Uterus (tissue), 4 donors: ENCODE results near the gene NAGPA. TPM values are rescaled to one million over a fixed set of nuclear protein-coding genes. Genes with fewer than 3 reads are reported as not detected.

Experiments used
- DNase-seq, 2 donors: peaks; one replicate each; pipeline ENCODE4 v3.0.0-alpha.2; 2019 to 2020
- H3K27ac ChIP-seq, 2 donors: fragments of 200-600 bp; sonication (generic); 1 replicate in 1 of 2; 2 replicates in 1 of 2; pipeline ENCODE4 v1.5.1; 2016 to 2018
- H3K27me3 ChIP-seq, 2 donors: fragments of 200-600 bp; sonication (generic); one replicate each; pipeline ENCODE4 v1.5.1; 2018 to 2019; ENCODE audit warnings: control low read depth in 1 of 2
- H3K36me3 ChIP-seq, 2 donors: fragments of 200-600 bp; sonication (generic); one replicate each; pipeline ENCODE4 v1.5.1; 2019; ENCODE audit warnings: control low read depth in 1 of 2
- H3K4me1 ChIP-seq, 2 donors: fragments of 200-600 bp; sonication (generic); one replicate each; pipeline ENCODE4 v1.5.1; 2018 to 2019; ENCODE audit warnings: control low read depth in 1 of 2
- H3K4me3 ChIP-seq, 2 donors: fragments of 200-600 bp; sonication (generic); 1 replicate in 1 of 2; 2 replicates in 1 of 2; pipeline ENCODE4 v1.5.1; 2018 to 2019; ENCODE audit warnings: mild to moderate bottlenecking in 1 of 2
- H3K9me3 ChIP-seq, 2 donors: fragments of 200-600 bp; sonication (generic); one replicate each; pipeline ENCODE4 v1.5.1; 2019; ENCODE audit warnings: control low read depth in 1 of 2
- CTCF ChIP-seq, 4 experiments: fragments of 200-600 bp in 2 of 4; fragments of 450-650 bp in 2 of 4; sonication (generic) in 2 of 4; IDR thresholded peaks; one replicate each; pipeline ENCODE4 v1.5.1; 2016 to 2019; ENCODE audit warnings: antibody characterized with exemption in 4 of 4, mild to moderate bottlenecking in 2 of 4, moderate library complexity in 1 of 4
- POLR2A ChIP-seq, 2 donors: fragments of 450-650 bp; IDR thresholded peaks; one replicate each; pipeline ENCODE4 v1.6.1; 2016; ENCODE audit warnings: antibody characterized with exemption in 2 of 2, mild to moderate bottlenecking in 1 of 2, moderate library complexity in 1 of 2
- intact Hi-C: fragments of 100-400 bp; cut with DNase I; formaldehyde crosslinking; loops from one replicate; pipeline ENCODE4 v1.15.1; 2023; ENCODE audit warnings: low total_unique reads
- total RNA-seq, 4 donors: library from RNA; depleted of rRNA in 3 of 4; stranded (reverse); fragments of >200 nt in 3 of 4; gene quantifications; one replicate each; pipeline versions ENCODE4 v1.1.0 to v1.2.4, GENCODE V29; 2014 to 2023
- donor health status: DM: yes; HTN: yes; CAD: no.

The NAGPA gene
- total RNA-seq, 4 donors from 2014 or later, result 0.29 to 11.3 (median 8.2) TPM

GRCh38 chr16:5006348-5007193 lies 27.2 kb downstream of the NAGPA start:
- H3K4me1 ChIP-seq, result no peaks in the 10 kb centered on the region
- no peaks in the 10 kb centered on the region for H3K27me3 ChIP-seq
- H3K27ac ChIP-seq, result no peak overlapping the region
- DNase-seq, result no peak
- TF ChIP-seq POLR2A (IDR thresholded peaks at IDR 0.05), result no peak
- no peak for TF ChIP-seq CTCF (IDR thresholded peaks at IDR 0.05)
- no peaks in the 10 kb centered on the region for H3K36me3 ChIP-seq
- no peaks in the 10 kb centered on the region for H3K9me3 ChIP-seq
- H3K4me3 ChIP-seq, result no peak overlapping the region
- intact Hi-C loops, result no loop called here

- TF ChIP-seq CTCF (IDR thresholded peaks at IDR 0.05) (no peak), POLR2A (IDR thresholded peaks at IDR 0.05) (no peak)
- DNase-seq, result no peak
- no peak overlapping the region for H3K4me3 ChIP-seq
- H3K4me1 ChIP-seq, result no peaks in the 10 kb centered on the region
- H3K27me3 ChIP-seq, result no peaks in the 10 kb centered on the region
- no peak overlapping the region for H3K27ac ChIP-seq
- H3K9me3 ChIP-seq, result no peaks in the 10 kb centered on the region
- no peaks in the 10 kb centered on the region for H3K36me3 ChIP-seq
- intact Hi-C loops, result no loop called here
These were observed 27.8 kb downstream of the NAGPA start for GRCh38 chr16:5005916-5006315.

- TF ChIP-seq POLR2A (IDR thresholded peaks at IDR 0.05) (no peak), CTCF (IDR thresholded peaks at IDR 0.05) (no peak)
- Histone ChIP-seq H3K27ac (no peak overlapping the region), H3K4me3 (no peak overlapping the region), H3K27me3 (no peaks in the 10 kb centered on the region), H3K36me3 (no peaks in the 10 kb centered on the region), H3K9me3 (no peaks in the 10 kb centered on the region), H3K4me1 (no peaks in the 10 kb centered on the region)
- intact Hi-C loops, result no loop called here
- no peak for DNase-seq
These were observed 29.4 kb downstream of the NAGPA start for GRCh38 chr16:5004311-5004710.

- Histone ChIP-seq H3K27ac (no peak overlapping the region), H3K9me3 (no peaks in the 10 kb centered on the region), H3K4me1 (no peaks in the 10 kb centered on the region), H3K4me3 (no peak overlapping the region), H3K36me3 (no peaks in the 10 kb centered on the region), H3K27me3 (no peaks in the 10 kb centered on the region)
- intact Hi-C loops, result no loop called here
- TF ChIP-seq POLR2A (IDR thresholded peaks at IDR 0.05), result no peak
- no peak for TF ChIP-seq CTCF (IDR thresholded peaks at IDR 0.05)
- no peak for DNase-seq
These were observed 29.9 kb downstream of the NAGPA start for GRCh38 chr16:5003828-5004227.

- no peak for DNase-seq
- Histone ChIP-seq H3K36me3 (no peaks in the 10 kb centered on the region), H3K4me3 (no peak overlapping the region), H3K27ac (no peak overlapping the region), H3K9me3 (no peaks in the 10 kb centered on the region), H3K4me1 (no peaks in the 10 kb centered on the region), H3K27me3 (no peaks in the 10 kb centered on the region)
- intact Hi-C loops, result no loop called here
- TF ChIP-seq POLR2A (IDR thresholded peaks at IDR 0.05) (no peak), CTCF (IDR thresholded peaks at IDR 0.05) (no peak)
These were observed 30.5 kb downstream of the NAGPA start for GRCh38 chr16:5003211-5003610.
